Nucleus accumbens (tissue), 56 donors: ENCODE measurements around the gene RUVBL1.
A peak's percentile ranks its signal among the peaks of the same experiment; 100 is the strongest.

Experiments used
- DNase-seq, 56 donors: peaks; one replicate each; lab custom pipeline; 2025; lab: John Stamatoyannopoulos, UW

The RUVBL1 gene

GRCh38 chr3:128084675-128085021, 39.0 kb downstream of the RUVBL1 start:
- DNase-seq, result no peak

GRCh38 chr3:128083980-128084674, 39.5 kb downstream of the RUVBL1 start:
- no peak for DNase-seq

DNA sequence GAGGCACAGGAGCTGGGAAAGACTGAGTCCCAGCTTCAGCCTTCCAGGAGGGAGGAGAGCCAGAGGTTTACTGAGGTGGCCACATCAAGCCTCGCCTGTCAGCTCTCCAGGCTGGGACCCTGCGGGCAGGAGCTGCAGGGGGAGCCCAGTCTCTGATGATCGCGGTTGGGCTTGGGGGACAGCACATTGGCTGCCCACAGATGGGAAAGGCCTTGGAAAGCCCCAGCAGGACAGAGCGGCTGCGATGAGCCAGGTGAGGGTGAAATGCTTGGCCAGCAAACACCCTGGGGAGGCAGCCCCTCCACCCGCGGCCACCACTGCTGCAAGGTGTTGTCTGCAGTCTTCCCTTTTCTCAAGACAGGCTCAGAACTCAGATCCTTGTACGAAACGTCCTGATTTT, 40.2 kb downstream of the RUVBL1 start:
- no peak for DNase-seq

- no peak for DNase-seq
Measured at GRCh38 chr3:128082546-128082945, 41.1 kb downstream of the RUVBL1 start.

DNA sequence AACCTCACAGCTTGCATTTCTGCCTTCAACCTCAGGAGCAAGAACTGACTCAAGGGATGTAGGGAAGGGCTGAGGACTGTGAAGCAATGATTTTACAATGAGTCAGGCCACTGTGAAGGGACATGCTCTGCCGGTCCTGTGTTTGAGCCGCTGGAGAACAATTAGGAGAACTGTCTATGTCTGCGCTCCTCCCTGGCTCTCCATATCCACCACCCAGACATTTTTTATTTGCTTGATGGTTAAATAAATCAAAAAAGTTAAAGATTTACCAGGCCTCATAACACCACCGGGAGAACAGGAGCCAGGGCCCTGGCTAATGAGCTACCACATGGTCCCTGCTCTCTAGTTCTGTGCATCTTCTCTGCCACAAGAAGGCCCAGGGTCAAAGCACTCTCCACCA, 41.8 kb downstream of the RUVBL1 start:
- DNase-seq, result no peak

- DNase-seq, result peak in 1 of 56 donors; percentile 25
Measured at GRCh38 chr3:128081226-128081625, 42.4 kb downstream of the RUVBL1 start.

DNA sequence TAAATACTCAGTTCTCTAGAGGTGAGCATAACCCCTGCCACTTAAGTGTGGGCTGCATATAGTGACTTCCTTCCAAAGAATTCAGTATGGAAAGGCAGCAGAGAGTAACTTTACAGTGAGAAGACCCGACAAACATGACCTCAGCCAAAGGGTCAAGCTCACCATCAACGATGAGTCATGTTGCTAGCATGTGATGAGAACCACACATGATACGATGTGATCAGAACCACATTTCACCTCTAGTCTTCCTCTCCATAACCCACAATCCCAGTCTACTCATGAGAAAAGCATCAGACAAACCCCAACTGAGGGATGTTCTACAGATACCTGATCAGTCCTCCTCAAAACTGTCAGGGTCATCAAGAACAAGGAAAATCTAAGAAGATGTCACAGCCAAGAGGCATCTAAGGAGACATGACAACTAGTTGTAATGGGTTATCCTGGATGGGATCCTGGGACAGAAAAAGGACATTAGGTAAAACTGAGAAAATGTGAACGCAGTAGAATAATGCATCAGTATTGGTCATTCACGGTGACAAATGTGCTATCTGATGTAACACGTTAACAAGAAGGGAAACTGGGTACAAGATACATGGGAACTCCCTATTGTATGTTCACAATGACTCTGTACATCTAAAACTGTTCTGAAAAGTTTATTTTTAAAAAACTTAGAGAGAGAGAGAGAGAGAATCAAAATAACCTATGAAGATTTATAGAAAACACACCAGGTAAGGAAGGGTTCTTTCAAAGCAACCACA, 43.1 kb downstream of the RUVBL1 start:
- DNase-seq, result no peak

DNA sequence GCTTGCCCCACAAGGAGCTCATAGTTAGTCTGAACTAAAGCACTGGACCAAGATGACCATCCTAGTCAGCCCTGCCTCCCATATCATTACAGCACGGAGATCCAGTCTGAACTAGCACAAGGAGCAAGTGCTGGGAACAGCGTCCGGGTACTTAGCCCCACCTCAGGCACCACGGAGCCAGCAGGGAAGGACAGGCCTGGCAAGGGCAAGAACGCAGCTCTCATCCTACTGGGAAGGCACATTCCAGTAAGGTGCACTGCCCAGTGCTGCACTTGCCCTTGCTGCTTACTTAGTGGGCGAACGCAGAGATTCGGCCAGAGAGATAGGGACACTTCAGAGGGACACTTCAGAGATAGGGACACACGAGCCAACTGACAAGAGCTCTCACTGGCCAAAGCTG, 43.8 kb downstream of the RUVBL1 start:
- DNase-seq, result no peak

- no peak for DNase-seq
Measured at GRCh38 chr3:128078875-128079274, 44.7 kb downstream of the RUVBL1 start.

GRCh38 chr3:128078322-128078721, 45.3 kb downstream of the RUVBL1 start:
- DNase-seq, result no peak

DNA sequence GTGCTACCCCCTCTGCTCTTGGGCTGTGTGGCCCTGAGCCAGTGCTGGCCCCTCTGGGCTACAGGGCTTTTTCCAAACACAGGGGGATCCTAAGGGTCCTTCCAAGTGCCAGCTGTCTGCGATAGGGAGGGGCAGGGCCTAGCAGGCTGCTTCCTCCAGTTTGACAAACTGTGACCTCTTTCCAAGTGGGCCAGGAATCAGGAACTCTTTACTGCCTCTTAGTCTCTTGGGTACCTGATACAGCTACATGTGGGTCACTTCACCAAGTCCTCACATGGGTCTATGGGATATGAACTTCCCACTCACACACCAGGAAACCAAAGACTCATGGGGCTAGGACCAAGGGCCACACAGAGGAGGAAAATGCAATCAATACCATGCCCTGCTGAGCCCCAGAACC, 45.9 kb downstream of the RUVBL1 start:
- no peak for DNase-seq

GRCh38 chr3:128077202-128077624, 46.4 kb downstream of the RUVBL1 start:
- DNase-seq, result peak in 4 of 56 donors; percentile 9 to 36 (median 27)

DNA sequence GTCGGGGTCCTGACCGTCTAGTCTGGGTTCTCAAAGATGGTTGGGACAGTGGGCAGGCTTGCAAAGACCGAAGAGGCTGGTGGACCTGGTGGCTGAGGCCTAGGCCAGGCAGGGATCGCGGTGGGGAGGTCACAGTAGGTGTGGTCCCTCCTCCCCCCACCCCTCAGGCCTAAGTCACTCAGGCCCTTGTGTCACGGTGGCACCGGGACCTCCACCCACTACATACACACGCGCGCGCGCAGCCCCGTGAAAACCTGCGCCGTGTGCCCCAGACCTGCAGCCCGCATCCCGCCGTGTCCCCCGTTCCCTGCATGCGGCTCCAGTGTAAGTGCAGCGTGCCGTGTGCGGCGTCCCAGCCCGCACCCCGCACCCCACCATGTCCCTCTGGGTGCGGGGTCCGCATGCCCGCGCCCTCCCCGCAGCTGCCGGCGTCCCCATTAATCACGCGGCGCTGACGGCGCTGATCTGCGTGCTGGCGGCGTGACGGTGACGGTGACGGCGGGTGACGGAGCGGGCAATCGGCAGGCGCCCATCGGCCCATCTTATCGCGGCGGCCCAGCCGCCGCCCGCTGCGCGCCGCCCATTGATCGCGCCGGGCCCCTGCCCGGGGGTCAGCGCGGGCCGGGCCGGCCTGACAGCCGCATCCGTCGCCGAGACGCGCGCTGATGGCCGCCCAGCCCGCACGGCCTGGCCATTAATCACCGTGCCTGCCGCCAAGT, 47.0 kb downstream of the RUVBL1 start:
- DNase-seq, result peak in 41 of 56 donors; percentile 9 to 84 (median 47)

GRCh38 chr3:128075522-128076482, 47.8 kb downstream of the RUVBL1 start:
- DNase-seq, result peak in 55 of 56 donors; percentile 34 to 94 (median 81)

GRCh38 chr3:128074851-128075521, 48.6 kb downstream of the RUVBL1 start:
- peak in 2 of 56 donors; percentile 45 to 49 for DNase-seq

GRCh38 chr3:128073807-128074206, 49.8 kb downstream of the RUVBL1 start:
- no peak for DNase-seq

DNA sequence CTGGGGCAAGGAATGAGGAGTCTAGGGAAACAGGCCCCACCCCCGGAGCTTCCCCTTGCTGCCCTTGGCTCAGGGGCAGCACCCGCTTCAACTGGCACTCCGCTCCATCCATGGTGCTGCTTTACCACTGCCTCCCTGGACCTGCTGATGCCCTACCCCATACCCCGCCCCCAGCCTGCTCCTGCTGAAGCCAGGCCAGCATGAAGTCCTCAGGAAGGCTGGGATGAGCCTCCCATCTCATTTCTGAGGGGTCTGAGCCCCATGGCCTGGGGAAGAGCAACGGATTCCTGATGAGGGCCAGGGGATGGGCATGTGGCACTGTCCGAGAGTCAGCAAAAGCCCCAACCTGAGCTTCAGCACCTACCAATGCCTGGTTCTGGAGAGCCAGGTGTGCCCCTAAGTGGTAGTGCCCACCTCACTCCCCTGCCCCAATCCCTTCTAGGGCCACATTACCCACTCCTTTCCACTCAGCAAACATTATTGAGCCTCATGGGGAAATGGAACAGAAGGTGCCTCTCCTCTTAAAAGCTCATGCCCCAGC, 50.4 kb downstream of the RUVBL1 start:
- no peak for DNase-seq

- no peak for DNase-seq
Measured at GRCh38 chr3:128072454-128073184, 51.0 kb downstream of the RUVBL1 start.
